OCI-M2 (cell line): Measurements from ENCODE around the gene C1orf198.

ENCODE experiments used
- DNase-seq: peaks from one replicate; lab custom pipeline; 2025; ENCODE audit not compliant: unreplicated experiment; lab: John Stamatoyannopoulos, UW

C1orf198 gene

GRCh38 chr1:230788561-230789275 is 79.6 kb downstream of the C1orf198 start:
- no peak for DNase-seq

- no peak for DNase-seq
Observed at GRCh38 chr1:230787471-230787870, 80.8 kb downstream of the C1orf198 start.
